ENCODE data around the gene A3GALT2. TPM values are rescaled to one million over a fixed set of nuclear protein-coding genes. Genes with fewer than 3 reads are reported as not detected.

A3GALT2 gene

Small RNA genes lying within 50 kb of the gene (small RNA-seq; reads per million reads assigned to genes)
- not detected for gene RN7SKP16 (ENCODE audit: low read depth)

Measured in mesenchymal stem cell (in vitro differentiated cells and primary cell).